Natural killer cell (primary cell): ENCODE data around the gene NAV2. TPM values are rescaled to one million over a fixed set of nuclear protein-coding genes. Genes with fewer than 3 reads are reported as not detected.

Experiments used
- ATAC-seq, 3 donors: fragments of 150-1000 bp in 2 of 3; fragments of 200-7000 bp in 1 of 3; cut with Tn5 transposase; 1 replicate in 1 of 3; 2 replicates in 2 of 3; pipeline ENCODE4 v1.10.0; 2021; ENCODE audit warnings: mild to moderate bottlenecking in 2 of 3, moderate library complexity in 2 of 3
- DNase-seq, 2 donors: peaks; one replicate each; pipeline versions ENCODE4 v3.0.0 to v3.0.0-alpha.2; 2013 to 2021; ENCODE audit warnings: mixed read lengths in 1 of 2
- H3K27ac ChIP-seq: one replicate; pipeline ENCODE4 v1.5.1; 2013; ENCODE audit warnings: mild to moderate bottlenecking, low read length
- H3K27me3 ChIP-seq: one replicate; pipeline ENCODE4 v1.6.1; 2013; ENCODE audit warnings: low read length; ENCODE audit not compliant: control insufficient read depth, insufficient read depth
- H3K36me3 ChIP-seq: one replicate; pipeline ENCODE4 v1.6.1; 2013; ENCODE audit warnings: low read length; ENCODE audit not compliant: control insufficient read depth, insufficient read depth
- H3K4me1 ChIP-seq: one replicate; pipeline ENCODE4 v1.6.1; 2013; ENCODE audit warnings: low read length; ENCODE audit not compliant: control insufficient read depth, insufficient read depth
- H3K4me3 ChIP-seq: one replicate; pipeline ENCODE4 v1.5.1; 2013; ENCODE audit warnings: low read length
- H3K9me3 ChIP-seq: one replicate; pipeline ENCODE4 v1.6.1; 2013; ENCODE audit warnings: low read length; ENCODE audit not compliant: control insufficient read depth, insufficient read depth
- H3K27ac Mint-ChIP-seq, 2 donors: one replicate each; pipeline ENCODE4 v1.8.0; 2022; ENCODE audit warnings: mild to moderate bottlenecking in 2 of 2, mixed read lengths in 2 of 2, moderate library complexity in 1 of 2
- H3K27me3 Mint-ChIP-seq, 2 donors: one replicate each; pipeline ENCODE4 v1.8.0; 2022; ENCODE audit warnings: low read depth in 2 of 2, mixed read lengths in 2 of 2
- H3K36me3 Mint-ChIP-seq: one replicate; pipeline ENCODE4 v1.8.0; 2022; ENCODE audit warnings: mixed read lengths
- H3K4me1 Mint-ChIP-seq, 2 donors: one replicate each; pipeline ENCODE4 v1.8.0; 2022; ENCODE audit warnings: mixed read lengths in 2 of 2
- H3K4me3 Mint-ChIP-seq: one replicate; pipeline ENCODE4 v1.8.0; 2022; ENCODE audit warnings: mild to moderate bottlenecking, moderate library complexity, mixed read lengths
- H3K9me3 Mint-ChIP-seq, 2 donors: one replicate each; pipeline ENCODE4 v1.8.0; 2022; ENCODE audit warnings: mixed read lengths in 2 of 2
- WGBS: methylation state at CpG from one replicate; pipeline ENCODE4 v1.1.7; 2013; ENCODE audit warnings: missing lambda C conversion rate; ENCODE audit not compliant: insufficient coverage; 5-methylcytosine and 5-hydroxymethylcytosine counted together
- intact Hi-C: fragments of 100-400 bp; cut with micrococcal nuclease; formaldehyde crosslinking; loops from one replicate; pipeline ENCODE4 v1.14.2; 2022
- total RNA-seq, 4 donors: library from RNA; stranded (reverse); fragments of 120-200 nt in 1 of 4; gene quantifications; one replicate each; pipeline versions ENCODE4 v1.2.3 to v1.2.4, GENCODE V29; 2013 to 2022
- TF ChIP-seq, protein P1 (sequence below): fragments of 200-600 bp; IDR thresholded peaks from one replicate; pipeline ENCODE4 v1.8.0; 2022; ENCODE audit warnings: antibody characterized with exemption

The NAV2 gene
- total RNA-seq, 3 donors from 2014 or later (not counting 1 experiment from before 2014, with no cell fraction given), result 0.14 to 1.6 (median 0.43) TPM

DNA sequence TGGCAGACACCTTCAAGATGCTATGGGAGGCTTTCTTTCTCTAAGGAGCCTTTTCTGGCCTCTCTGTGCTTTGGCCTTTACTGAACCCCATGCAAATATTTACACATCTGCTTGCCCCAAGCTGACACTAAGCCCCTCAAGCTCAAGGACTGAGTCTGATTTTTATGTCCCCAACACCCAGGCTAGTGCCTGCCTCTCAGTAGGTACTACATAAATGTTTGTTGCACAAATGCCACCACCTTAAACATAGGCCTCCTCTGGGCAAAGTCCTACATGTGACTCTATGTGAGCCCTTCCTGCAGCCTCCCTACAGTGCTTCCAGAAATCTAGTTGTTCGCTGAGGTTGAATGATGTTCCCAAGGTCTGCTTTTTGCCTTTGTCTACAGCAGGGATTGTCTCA lies 260.0 kb downstream of the NAV2 start:
- ATAC-seq (no peak), DNase-seq (no peak)
- H3K4me1 Mint-ChIP-seq, result peaks cover 38 to 45% of the 10 kb centered on the region in 2 donors
- no peaks in the 10 kb centered on the region for H3K36me3 ChIP-seq
- H3K27me3 ChIP-seq, result peaks cover 28% of the 10 kb centered on the region
- H3K27ac Mint-ChIP-seq, result no peak overlapping the region
- 89% methylated on average over 1 of the region's 1 CpG for WGBS
- intact Hi-C loops, result loop anchor here (5.0 kb wide), 1 partner anchor 115 kb away; no protein-coding TSS in a partner anchor
- H3K4me1 ChIP-seq, result peaks cover 32% of the 10 kb centered on the region
- H3K9me3 ChIP-seq, result no peaks in the 10 kb centered on the region
- H3K27me3 Mint-ChIP-seq, result peaks cover 44 to 58% of the 10 kb centered on the region in 2 donors
- H3K4me3 ChIP-seq, result no peak overlapping the region
- H3K4me3 Mint-ChIP-seq, result peak overlapping the region; percentile 28
- no peak overlapping the region for H3K27ac ChIP-seq
- no peaks in the 10 kb centered on the region for H3K9me3 Mint-ChIP-seq
- H3K36me3 Mint-ChIP-seq, result no peaks in the 10 kb centered on the region
- TF ChIP-seq, protein P1, sequence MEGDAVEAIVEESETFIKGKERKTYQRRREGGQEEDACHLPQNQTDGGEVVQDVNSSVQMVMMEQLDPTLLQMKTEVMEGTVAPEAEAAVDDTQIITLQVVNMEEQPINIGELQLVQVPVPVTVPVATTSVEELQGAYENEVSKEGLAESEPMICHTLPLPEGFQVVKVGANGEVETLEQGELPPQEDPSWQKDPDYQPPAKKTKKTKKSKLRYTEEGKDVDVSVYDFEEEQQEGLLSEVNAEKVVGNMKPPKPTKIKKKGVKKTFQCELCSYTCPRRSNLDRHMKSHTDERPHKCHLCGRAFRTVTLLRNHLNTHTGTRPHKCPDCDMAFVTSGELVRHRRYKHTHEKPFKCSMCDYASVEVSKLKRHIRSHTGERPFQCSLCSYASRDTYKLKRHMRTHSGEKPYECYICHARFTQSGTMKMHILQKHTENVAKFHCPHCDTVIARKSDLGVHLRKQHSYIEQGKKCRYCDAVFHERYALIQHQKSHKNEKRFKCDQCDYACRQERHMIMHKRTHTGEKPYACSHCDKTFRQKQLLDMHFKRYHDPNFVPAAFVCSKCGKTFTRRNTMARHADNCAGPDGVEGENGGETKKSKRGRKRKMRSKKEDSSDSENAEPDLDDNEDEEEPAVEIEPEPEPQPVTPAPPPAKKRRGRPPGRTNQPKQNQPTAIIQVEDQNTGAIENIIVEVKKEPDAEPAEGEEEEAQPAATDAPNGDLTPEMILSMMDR, result no peak

- Mint-ChIP-seq H3K27ac (no peak overlapping the region), H3K27me3 (peaks cover 41 to 54% of the 10 kb centered on the region in 2 donors), H3K36me3 (no peaks in the 10 kb centered on the region), H3K4me3 (no peak overlapping the region), H3K9me3 (no peaks in the 10 kb centered on the region), H3K4me1 (peaks cover 38 to 45% of the 10 kb centered on the region in 2 donors)
- TF ChIP-seq, protein P1, result no peak
- DNase-seq (no peak), ATAC-seq (no peak)
- Histone ChIP-seq H3K27ac (no peak overlapping the region), H3K9me3 (no peaks in the 10 kb centered on the region), H3K36me3 (no peaks in the 10 kb centered on the region), H3K27me3 (peaks cover 28% of the 10 kb centered on the region), H3K4me1 (peaks cover 32% of the 10 kb centered on the region), H3K4me3 (no peak overlapping the region)
- 88% methylated on average over 5 of the region's 5 CpGs for WGBS
- intact Hi-C loops, result loop anchor here (5.0 kb wide), 1 partner anchor 114 kb away; no protein-coding TSS in a partner anchor
These were observed 260.5 kb downstream of the NAV2 start for GRCh38 chr11:19973136-19973635.

DNA sequence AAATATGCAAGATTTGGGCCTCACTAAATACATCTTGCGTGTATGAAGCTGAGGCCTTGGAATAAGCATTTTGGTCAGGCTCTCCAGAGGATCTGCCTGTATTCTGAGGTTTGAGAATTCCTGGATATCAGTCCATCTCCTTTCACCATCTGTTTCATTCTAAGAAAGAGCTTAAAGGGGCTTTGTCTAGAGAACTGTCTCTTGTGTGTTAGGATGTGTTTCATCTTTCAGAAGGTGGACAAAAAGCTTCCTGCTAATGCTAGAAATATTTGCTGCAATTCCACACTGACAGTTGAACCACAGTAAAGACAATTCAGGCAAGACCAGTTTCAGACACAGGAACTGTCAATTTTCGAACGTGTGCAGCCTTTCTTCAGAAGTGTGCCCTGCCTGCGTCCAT lies 262.2 kb downstream of the NAV2 start:
- Histone ChIP-seq H3K4me3 (no peak overlapping the region), H3K27me3 (peaks cover 21% of the 10 kb centered on the region), H3K36me3 (no peaks in the 10 kb centered on the region), H3K9me3 (no peaks in the 10 kb centered on the region), H3K4me1 (peaks cover 19% of the 10 kb centered on the region), H3K27ac (no peak overlapping the region)
- intact Hi-C loops, result loop anchor here (5.0 kb wide), 1 partner anchor 112 kb away; no protein-coding TSS in a partner anchor
- no peak overlapping the region for H3K27ac Mint-ChIP-seq
- WGBS, result 80% methylated on average over 4 of the region's 4 CpGs
- peaks cover 42 to 61% of the 10 kb centered on the region in 2 donors for H3K27me3 Mint-ChIP-seq
- DNase-seq (no peak), ATAC-seq (no peak)
- H3K4me1 Mint-ChIP-seq, result peaks cover 29 to 32% of the 10 kb centered on the region in 2 donors
- no peaks in the 10 kb centered on the region for H3K36me3 Mint-ChIP-seq
- TF ChIP-seq, protein P1, result no peak
- H3K4me3 Mint-ChIP-seq, result no peak overlapping the region
- H3K9me3 Mint-ChIP-seq, result no peaks in the 10 kb centered on the region
